Astrocyte of the cerebellum (primary cell): ENCODE data around the gene PODN.

Experiments used
- DNase-seq: peaks from one replicate; pipeline ENCODE4 v3.0.0-alpha.2; 2011; ENCODE audit warnings: low read depth
- H3K4me3 ChIP-seq: 2 replicates; pipeline ENCODE4 v1.5.1; 2011; ENCODE audit warnings: mild to moderate bottlenecking, low read depth, low read length, moderate library complexity
- in situ Hi-C: cut with HindIII; loops from 2 replicates; pipeline ENCODE4 v1.10.0; 2017; ENCODE audit warnings: low sequenced_read_pairs
- TF ChIP-seq, protein P1 (sequence below): IDR thresholded peaks from 2 replicates; pipeline ENCODE4 v1.5.1; 2012; ENCODE audit warnings: low read length, low read depth, moderate library complexity, mild to moderate bottlenecking; ENCODE audit errors: missing control alignments

PODN gene

DNA sequence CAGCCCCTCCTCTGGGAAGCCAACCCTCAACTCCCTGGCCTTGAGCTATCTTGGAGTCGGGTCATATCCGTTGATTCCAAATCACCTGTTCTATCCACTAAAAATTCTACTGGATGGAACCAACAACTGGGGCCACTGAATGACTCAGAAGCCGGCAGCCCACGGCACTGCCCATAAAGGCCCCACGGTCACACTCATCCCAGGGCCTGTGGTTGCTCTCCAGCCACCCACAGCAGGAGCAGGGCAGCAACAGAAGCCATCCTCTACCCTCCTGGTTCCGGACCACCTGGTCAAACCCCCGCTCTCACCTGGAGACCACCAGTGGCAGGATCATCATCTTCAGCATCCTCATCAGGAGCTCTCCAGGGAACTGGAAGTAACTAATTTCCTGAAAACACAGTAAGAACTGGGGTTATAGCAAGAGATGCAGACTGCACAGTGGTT lies 72.1 kb downstream of the PODN start:
- TF ChIP-seq, protein P1, sequence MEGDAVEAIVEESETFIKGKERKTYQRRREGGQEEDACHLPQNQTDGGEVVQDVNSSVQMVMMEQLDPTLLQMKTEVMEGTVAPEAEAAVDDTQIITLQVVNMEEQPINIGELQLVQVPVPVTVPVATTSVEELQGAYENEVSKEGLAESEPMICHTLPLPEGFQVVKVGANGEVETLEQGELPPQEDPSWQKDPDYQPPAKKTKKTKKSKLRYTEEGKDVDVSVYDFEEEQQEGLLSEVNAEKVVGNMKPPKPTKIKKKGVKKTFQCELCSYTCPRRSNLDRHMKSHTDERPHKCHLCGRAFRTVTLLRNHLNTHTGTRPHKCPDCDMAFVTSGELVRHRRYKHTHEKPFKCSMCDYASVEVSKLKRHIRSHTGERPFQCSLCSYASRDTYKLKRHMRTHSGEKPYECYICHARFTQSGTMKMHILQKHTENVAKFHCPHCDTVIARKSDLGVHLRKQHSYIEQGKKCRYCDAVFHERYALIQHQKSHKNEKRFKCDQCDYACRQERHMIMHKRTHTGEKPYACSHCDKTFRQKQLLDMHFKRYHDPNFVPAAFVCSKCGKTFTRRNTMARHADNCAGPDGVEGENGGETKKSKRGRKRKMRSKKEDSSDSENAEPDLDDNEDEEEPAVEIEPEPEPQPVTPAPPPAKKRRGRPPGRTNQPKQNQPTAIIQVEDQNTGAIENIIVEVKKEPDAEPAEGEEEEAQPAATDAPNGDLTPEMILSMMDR, result no peak
- in situ Hi-C loops, result no loop called here
- DNase-seq, result no peak
- no peak overlapping the region for H3K4me3 ChIP-seq
